Nephron progenitor cell (in vitro differentiated cells): Measurements from ENCODE around the gene CRACR2A.
A peak's percentile ranks its signal among the peaks of the same experiment; 100 is the strongest.

Experiments
- DNase-seq: peaks from one replicate; pipeline ENCODE4 v3.0.0; 2021
- H3K27ac Mint-ChIP-seq: 2 replicates; pipeline ENCODE4 v1.8.0; 2021; ENCODE audit warnings: mild to moderate bottlenecking, moderate library complexity, mixed read lengths
- H3K27me3 Mint-ChIP-seq: 2 replicates; pipeline ENCODE4 v1.8.0; 2021; ENCODE audit warnings: mild to moderate bottlenecking, low read depth, mixed read lengths; ENCODE audit not compliant: poor library complexity
- H3K36me3 Mint-ChIP-seq: 2 replicates; pipeline ENCODE4 v1.8.0; 2021; ENCODE audit warnings: low read depth, mixed read lengths
- H3K4me1 Mint-ChIP-seq: 2 replicates; pipeline ENCODE4 v1.8.0; 2021; ENCODE audit warnings: mixed read lengths
- H3K4me3 Mint-ChIP-seq: 2 replicates; pipeline ENCODE4 v1.8.0; 2021; ENCODE audit warnings: mild to moderate bottlenecking, moderate library complexity, mixed read lengths
- H3K9me3 Mint-ChIP-seq: 2 replicates; pipeline ENCODE4 v1.8.0; 2021; ENCODE audit warnings: mild to moderate bottlenecking, moderate library complexity, mixed read lengths
- TF ChIP-seq, protein P1 (sequence below): fragments of 200-600 bp; sonication (generic); IDR thresholded peaks from 2 replicates; pipeline ENCODE4 v1.5.0; 2021; ENCODE audit warnings: antibody characterized with exemption

CRACR2A gene

DNA sequence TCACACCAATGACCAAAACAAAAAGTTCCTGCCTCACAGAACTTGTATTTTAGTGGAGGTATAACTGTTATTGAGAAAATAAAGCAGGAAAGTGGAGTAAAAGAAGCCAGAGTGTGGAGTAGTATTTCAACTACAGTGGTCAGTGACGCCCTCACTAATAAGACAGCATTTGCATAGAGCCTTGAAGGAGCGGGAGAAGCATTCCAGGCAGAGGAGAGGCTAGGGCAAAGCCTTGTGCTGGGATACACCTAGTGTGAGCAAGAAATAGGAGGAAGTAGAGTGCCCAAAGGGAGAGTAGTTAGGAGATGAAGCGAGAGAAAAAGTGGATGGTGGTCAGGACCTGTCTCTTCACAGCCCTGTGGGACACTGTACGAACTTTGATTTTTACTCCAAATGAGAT is 107.8 kb downstream of the CRACR2A start:
- no peak for DNase-seq
- peaks cover 14% of the 10 kb centered on the region for H3K27me3 Mint-ChIP-seq
- H3K4me3 Mint-ChIP-seq = no peak overlapping the region
- TF ChIP-seq, protein P1, sequence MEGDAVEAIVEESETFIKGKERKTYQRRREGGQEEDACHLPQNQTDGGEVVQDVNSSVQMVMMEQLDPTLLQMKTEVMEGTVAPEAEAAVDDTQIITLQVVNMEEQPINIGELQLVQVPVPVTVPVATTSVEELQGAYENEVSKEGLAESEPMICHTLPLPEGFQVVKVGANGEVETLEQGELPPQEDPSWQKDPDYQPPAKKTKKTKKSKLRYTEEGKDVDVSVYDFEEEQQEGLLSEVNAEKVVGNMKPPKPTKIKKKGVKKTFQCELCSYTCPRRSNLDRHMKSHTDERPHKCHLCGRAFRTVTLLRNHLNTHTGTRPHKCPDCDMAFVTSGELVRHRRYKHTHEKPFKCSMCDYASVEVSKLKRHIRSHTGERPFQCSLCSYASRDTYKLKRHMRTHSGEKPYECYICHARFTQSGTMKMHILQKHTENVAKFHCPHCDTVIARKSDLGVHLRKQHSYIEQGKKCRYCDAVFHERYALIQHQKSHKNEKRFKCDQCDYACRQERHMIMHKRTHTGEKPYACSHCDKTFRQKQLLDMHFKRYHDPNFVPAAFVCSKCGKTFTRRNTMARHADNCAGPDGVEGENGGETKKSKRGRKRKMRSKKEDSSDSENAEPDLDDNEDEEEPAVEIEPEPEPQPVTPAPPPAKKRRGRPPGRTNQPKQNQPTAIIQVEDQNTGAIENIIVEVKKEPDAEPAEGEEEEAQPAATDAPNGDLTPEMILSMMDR = no peak
- H3K9me3 Mint-ChIP-seq = no peaks in the 10 kb centered on the region
- H3K27ac Mint-ChIP-seq = no peak overlapping the region
- H3K4me1 Mint-ChIP-seq = peaks cover 59% of the 10 kb centered on the region
- H3K36me3 Mint-ChIP-seq = no peaks in the 10 kb centered on the region

DNA sequence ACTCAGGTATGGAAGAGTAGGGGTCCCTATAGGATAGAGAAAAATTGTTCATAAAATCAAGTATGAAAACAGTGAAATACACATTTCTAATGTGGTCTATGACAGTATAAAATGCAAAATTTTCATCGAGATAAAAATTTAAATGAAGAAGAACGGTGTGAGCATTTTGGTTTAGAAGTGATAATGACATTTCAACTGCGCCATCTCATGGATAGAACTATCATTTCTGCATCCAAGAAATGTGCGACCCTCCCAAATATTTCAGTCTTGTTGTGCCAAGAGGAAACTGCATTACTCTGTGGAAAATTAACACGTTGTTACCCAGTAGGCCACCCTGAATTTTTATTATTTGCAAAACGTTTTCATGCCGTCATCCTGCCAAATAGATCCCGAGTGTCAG is 108.8 kb downstream of the CRACR2A start:
- H3K27ac Mint-ChIP-seq = no peak overlapping the region

DNA sequence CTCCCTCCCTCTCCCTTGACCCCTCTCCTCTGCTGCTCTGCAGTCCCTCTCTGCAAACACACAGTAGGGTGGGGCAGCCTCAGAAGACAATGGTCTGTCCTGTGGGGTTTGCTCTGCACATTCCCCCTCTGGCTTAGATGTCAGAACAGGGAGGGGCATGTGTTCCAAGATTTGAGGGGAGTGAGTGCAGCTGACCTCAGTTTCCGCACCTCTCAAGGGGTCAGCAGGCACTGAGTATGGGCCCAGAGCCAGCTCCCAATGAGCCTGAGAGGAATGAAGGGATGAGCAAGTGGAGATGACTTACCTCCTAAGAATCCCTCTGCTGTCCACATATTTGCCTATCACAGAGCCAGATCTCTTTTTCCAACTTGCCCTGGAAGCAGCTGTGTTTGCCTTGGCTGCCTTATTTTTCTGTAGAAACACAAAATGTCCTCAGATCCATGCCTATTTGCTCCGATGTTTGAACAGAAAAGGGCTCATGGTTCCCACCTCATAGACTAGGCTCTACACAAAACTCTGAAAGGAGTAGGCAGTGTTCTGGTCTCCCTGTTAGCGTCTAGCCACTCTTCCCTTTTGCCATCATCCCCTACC is 111.4 kb downstream of the CRACR2A start:
- Mint-ChIP-seq H3K27me3 (peaks cover 10% of the 10 kb centered on the region), H3K4me1 (peaks cover 49% of the 10 kb centered on the region), H3K4me3 (no peak overlapping the region), H3K9me3 (no peaks in the 10 kb centered on the region), H3K27ac (no peak overlapping the region), H3K36me3 (no peaks in the 10 kb centered on the region)
- TF ChIP-seq, protein P1 = no peak
- no peak for DNase-seq

More for the DNA sequence above, 108.8 kb downstream of the CRACR2A start:
- Mint-ChIP-seq H3K9me3 (no peaks in the 10 kb centered on the region), H3K36me3 (no peaks in the 10 kb centered on the region), H3K4me3 (no peak overlapping the region), H3K4me1 (peaks cover 51% of the 10 kb centered on the region), H3K27me3 (peaks cover 11% of the 10 kb centered on the region)
- no peak for DNase-seq
- TF ChIP-seq, protein P1 = no peak

DNA sequence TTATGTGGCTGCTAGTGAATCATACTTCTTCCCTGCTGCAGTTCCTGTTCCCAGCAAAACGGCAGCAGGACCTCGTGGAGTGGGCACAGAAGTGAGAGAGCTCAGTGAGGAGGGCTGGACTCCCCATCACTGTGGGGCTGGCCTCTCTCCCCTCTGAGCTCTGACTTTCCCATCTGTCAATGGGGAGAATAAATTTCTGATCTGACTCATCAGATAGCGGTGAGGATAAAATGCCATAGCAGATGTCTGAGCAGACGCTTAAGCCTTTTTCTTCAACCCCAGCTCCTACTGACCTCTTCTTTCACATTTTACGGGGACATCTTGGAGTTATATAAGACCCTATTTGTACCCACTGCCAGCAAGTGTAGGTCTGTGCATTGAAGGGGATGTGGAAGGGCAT is 116.6 kb downstream of the CRACR2A start:
- TF ChIP-seq, protein P1 = no peak
- no peaks in the 10 kb centered on the region for H3K36me3 Mint-ChIP-seq

DNA sequence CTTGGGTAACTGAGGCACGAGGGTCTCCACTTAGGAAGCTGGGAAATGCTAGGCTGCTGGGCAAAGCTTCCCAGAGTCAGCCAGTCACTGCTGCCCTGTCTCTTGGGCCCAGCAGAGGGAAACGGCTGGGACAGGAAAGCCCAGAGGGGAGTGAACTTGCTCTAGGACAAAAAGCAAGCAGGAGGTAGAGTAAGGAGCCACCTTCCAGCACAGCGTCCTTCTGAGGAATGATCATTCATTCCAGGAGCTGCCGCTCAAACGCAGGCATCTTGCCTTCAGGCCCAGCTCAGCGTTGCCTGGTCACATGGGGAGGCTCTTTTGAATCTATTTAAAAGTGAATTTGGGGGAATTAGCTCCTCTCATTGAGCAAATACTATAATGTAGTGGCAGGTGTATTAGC is 118.6 kb downstream of the CRACR2A start:
- no peak overlapping the region for H3K4me3 Mint-ChIP-seq
- peaks cover 10% of the 10 kb centered on the region for H3K27me3 Mint-ChIP-seq
- H3K27ac Mint-ChIP-seq = peak overlapping the region; percentile 42
- no peaks in the 10 kb centered on the region for H3K36me3 Mint-ChIP-seq
- no peaks in the 10 kb centered on the region for H3K9me3 Mint-ChIP-seq
- DNase-seq = no peak
- TF ChIP-seq, protein P1 = no peak
- H3K4me1 Mint-ChIP-seq = peaks cover 31% of the 10 kb centered on the region

More for the DNA sequence above, 116.6 kb downstream of the CRACR2A start:
- DNase-seq = no peak
- Mint-ChIP-seq H3K4me1 (peaks cover 15% of the 10 kb centered on the region), H3K9me3 (no peaks in the 10 kb centered on the region), H3K27me3 (peaks cover 6% of the 10 kb centered on the region), H3K27ac (peak overlapping the region; percentile 43), H3K4me3 (no peak overlapping the region)

DNA sequence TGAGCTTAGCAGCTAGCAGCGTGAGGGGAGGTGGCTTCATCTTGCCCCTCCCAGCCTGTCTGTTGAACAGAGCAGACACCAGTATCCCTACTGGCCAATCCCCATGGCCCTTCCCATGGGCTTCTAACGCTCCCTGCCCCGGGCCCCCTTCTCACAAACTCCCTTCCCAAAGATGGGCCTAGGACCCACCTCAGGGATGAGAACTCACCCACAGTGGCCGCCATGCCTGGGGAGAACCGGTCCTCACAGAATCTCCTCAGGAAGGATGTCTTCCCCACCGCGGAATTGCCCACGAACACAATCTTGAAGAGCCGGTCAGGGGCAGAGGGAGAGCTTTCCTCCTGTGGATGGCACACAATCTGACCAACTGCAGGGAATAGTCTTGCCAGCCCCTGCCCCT is 119.5 kb downstream of the CRACR2A start:
- DNase-seq = no peak
- Mint-ChIP-seq H3K36me3 (no peaks in the 10 kb centered on the region), H3K27me3 (peaks cover 10% of the 10 kb centered on the region), H3K9me3 (no peaks in the 10 kb centered on the region), H3K27ac (no peak overlapping the region), H3K4me3 (no peak overlapping the region), H3K4me1 (peaks cover 41% of the 10 kb centered on the region)
- TF ChIP-seq, protein P1 = no peak
